GM19395 (cell line): ENCODE measurements around the gene STAG1.
"Not testable (repeated sequence)": the region's sequence is repeated elsewhere in the genome, so short reads cannot be mapped to it uniquely, and the experiment has no call there.

ENCODE experiments used
- ATAC-seq: cut with Tn5 transposase; IDR thresholded peaks from one replicate; pipeline ENCODE4 v1.9.1; 2021; ENCODE audit warnings: mild to moderate bottlenecking, moderate library complexity; ENCODE audit not compliant: unreplicated experiment

The STAG1 gene

GRCh38 chr3:136428167-136428566 lies 324.0 kb downstream of the STAG1 start:
- ATAC-seq = no peak

- ATAC-seq = no peak
Measured at GRCh38 chr3:136427236-136427635, 324.9 kb downstream of the STAG1 start.

GRCh38 chr3:136414476-136414875 lies 337.7 kb downstream of the STAG1 start:
- ATAC-seq = no peak

- ATAC-seq = no peak
Measured at GRCh38 chr3:136412307-136412706, 339.9 kb downstream of the STAG1 start.

- ATAC-seq = no peak
Measured at GRCh38 chr3:136409549-136409948, 342.6 kb downstream of the STAG1 start.

- no peak for ATAC-seq
Measured at GRCh38 chr3:136404056-136404455, 348.1 kb downstream of the STAG1 start.

- no peak for ATAC-seq
Measured at GRCh38 chr3:136396916-136397315, 355.3 kb downstream of the STAG1 start.

- no peak for ATAC-seq
Measured at GRCh38 chr3:136390574-136390973, 361.6 kb downstream of the STAG1 start.

GRCh38 chr3:136387031-136387430 lies 365.1 kb downstream of the STAG1 start:
- no peak for ATAC-seq

- peak; percentile 96 for ATAC-seq
Measured at GRCh38 chr3:136385457-136385856, 366.7 kb downstream of the STAG1 start.

GRCh38 chr3:136381051-136381450 lies 371.1 kb downstream of the STAG1 start:
- no peak for ATAC-seq

GRCh38 chr3:136380530-136380929 lies 371.6 kb downstream of the STAG1 start:
- ATAC-seq = no peak

GRCh38 chr3:136378011-136378410 lies 374.2 kb downstream of the STAG1 start:
- no peak for ATAC-seq

GRCh38 chr3:136377508-136377907 lies 374.7 kb downstream of the STAG1 start:
- no peak for ATAC-seq

- ATAC-seq = not testable (repeated sequence)
Measured at GRCh38 chr3:136375800-136376199, 376.4 kb downstream of the STAG1 start.

- ATAC-seq = no peak
Measured at GRCh38 chr3:136366289-136366688, 385.9 kb downstream of the STAG1 start.

GRCh38 chr3:136353461-136353860 lies 398.7 kb downstream of the STAG1 start:
- peak; percentile 82 for ATAC-seq

GRCh38 chr3:136351905-136352304 lies 400.3 kb downstream of the STAG1 start:
- ATAC-seq = no peak

- ATAC-seq = no peak
Measured at GRCh38 chr3:136351351-136351750, 400.8 kb downstream of the STAG1 start.

GRCh38 chr3:136350557-136350956 lies 401.6 kb downstream of the STAG1 start:
- ATAC-seq = no peak

- no peak for ATAC-seq
Measured at GRCh38 chr3:136350132-136350531, 402.0 kb downstream of the STAG1 start.

- no peak for ATAC-seq
Measured at GRCh38 chr3:136346486-136346885, 405.7 kb downstream of the STAG1 start.

- no peak for ATAC-seq
Measured at GRCh38 chr3:136343873-136344555, 408.2 kb downstream of the STAG1 start.
